22Rv1 (cell line): ENCODE data around the gene UTF1.

Source experiments
- H3K27ac ChIP-seq: fragments of 450-650 bp; 2 replicates; pipeline ENCODE4 v1.5.1; 2017
- CTCF ChIP-seq: fragments of 450-650 bp; IDR thresholded peaks from 2 replicates; pipeline ENCODE4 v1.5.1; 2017; ENCODE audit warnings: mild to moderate bottlenecking
- ZFX ChIP-seq: fragments of 450-650 bp; IDR thresholded peaks from 2 replicates; pipeline ENCODE4 v1.6.1; 2017; ENCODE audit warnings: antibody characterized with exemption, borderline replicate concordance

The UTF1 gene

GRCh38 chr10:133246236-133246626, 16.2 kb downstream of the UTF1 start:
- TF ChIP-seq ZFX, result no peak
- TF ChIP-seq CTCF, result no peak
- no peak overlapping the region for H3K27ac ChIP-seq

- TF ChIP-seq ZFX (no peak), CTCF (no peak)
- no peak overlapping the region for H3K27ac ChIP-seq
Observed at GRCh38 chr10:133247681-133248333, 17.8 kb downstream of the UTF1 start.

- no peak overlapping the region for H3K27ac ChIP-seq
- no peak for TF ChIP-seq ZFX
- no peak for TF ChIP-seq CTCF
Observed at GRCh38 chr10:133248334-133248715, 18.3 kb downstream of the UTF1 start.

GRCh38 chr10:133249094-133249780, 19.2 kb downstream of the UTF1 start:
- no peak overlapping the region for H3K27ac ChIP-seq
- no peak for TF ChIP-seq CTCF
- TF ChIP-seq ZFX, result no peak

GRCh38 chr10:133249975-133250754, 20.1 kb downstream of the UTF1 start:
- TF ChIP-seq CTCF (no peak), ZFX (no peak)
- H3K27ac ChIP-seq, result no peak overlapping the region

- TF ChIP-seq ZFX (no peak), CTCF (no peak)
- H3K27ac ChIP-seq, result no peak overlapping the region
Observed at GRCh38 chr10:133251388-133252222, 21.6 kb downstream of the UTF1 start.
